OCI-M2 (cell line): ENCODE measurements around the gene TET3.

Experiments used
- DNase-seq: peaks from one replicate; lab custom pipeline; 2025; ENCODE audit not compliant: unreplicated experiment; lab: John Stamatoyannopoulos, UW

Gene TET3

DNA sequence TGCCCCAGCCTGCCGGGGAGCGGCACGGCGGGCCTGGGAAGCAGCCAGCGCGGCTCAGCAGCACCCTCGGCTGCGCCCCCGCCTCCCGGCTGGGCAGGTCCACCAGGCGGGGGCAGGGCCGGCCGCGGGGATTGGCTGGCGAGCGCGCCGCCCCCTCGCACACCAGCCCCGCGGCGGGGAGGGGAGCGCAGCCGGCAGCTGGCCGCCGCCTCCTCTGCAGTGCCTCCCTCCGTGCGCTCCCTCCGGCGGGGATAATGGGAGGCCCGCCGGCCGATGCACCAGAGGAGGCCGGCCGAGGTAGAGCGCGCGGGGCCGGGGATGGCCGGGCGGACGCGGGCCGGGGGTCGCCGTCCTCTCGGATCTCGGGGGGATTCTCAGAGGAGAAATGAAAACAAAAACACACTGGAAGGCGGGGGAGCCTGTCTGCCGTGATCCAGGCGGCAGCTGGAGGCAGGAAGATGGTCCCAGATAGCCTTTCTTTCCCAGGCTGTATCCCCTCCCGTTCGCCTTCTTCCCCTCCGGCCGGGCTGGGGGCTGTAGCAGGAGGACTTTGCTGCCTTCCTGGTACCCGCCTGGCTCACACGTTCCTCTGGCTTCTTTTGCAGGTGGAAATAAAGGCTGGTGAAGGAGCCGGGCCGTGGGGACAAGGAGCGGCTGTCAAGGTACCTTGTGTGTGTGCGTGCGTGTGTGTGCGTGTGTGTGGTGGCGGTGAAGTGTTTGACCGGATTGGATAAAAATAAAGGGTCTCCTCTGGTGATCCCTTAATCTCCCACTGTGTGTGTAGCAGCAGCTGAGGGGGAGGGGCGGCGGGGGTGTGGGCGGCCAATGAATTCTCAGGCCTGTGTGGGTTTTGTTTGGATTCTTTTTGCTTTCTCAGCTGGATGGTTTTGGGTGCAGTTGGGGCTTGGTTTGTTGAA lies 18.1 kb downstream of the TET3 start:
- DNase-seq: no peak

DNA sequence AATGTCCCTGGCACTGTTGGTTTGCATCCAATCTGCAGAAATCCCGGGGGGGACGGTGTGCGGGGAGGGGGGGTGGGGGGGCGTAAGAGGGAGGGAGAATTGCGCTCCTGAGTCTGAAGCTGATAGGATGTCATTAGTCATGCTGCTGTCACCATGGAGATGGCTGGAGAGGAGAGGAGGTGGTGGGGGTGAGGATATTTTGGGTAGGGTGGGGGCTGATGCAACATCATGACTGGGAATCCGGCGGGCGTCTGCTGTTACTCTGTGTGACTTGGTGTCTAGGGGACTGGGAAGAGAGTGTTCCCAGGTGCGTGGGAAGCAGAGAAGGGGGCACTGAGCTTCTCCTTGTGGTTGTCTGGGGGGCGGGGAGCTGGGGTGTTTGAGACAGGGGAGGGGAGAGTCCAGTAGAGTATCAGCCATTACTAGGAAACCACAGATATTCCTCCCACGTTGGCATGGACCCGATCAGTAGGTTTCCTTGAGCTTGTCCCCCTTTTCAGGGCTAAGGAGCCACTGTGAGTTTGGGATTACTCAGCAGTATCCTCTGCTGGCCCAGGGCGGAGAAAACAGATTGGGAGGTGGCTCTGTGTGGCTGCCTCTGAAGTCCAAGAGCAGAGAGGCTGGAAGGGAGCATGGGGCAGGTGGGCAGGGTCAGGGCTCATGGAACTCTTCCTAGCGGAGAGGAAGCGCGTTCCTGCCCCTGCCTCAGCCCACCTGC lies 18.9 kb downstream of the TET3 start:
- no peak for DNase-seq

GRCh38 chr2:74004212-74005182 lies 19.8 kb downstream of the TET3 start:
- DNase-seq: no peak

- no peak for DNase-seq
Measured at GRCh38 chr2:74005786-74006185, 21.1 kb downstream of the TET3 start.

DNA sequence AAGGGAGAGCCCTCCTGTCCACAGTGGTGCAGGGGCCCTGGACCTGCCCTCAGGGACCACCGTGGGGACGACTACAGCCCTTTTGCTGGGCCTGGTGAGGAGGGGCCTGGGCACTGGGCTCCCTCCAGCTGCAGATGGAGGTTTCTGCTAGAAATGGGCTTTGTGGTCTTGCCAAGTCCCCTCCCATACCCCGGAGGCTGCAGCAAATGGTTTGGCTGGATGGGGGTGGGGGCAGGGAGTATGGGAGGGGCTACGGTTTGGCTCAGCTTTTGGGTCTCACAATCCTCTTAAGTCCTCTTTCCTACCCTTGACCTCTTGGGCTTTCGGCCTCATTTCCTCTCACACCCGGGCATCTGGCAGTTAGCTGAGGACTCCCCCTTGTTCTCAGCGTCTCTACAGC lies 21.7 kb downstream of the TET3 start:
- no peak for DNase-seq

- DNase-seq: no peak
Measured at GRCh38 chr2:74007121-74007520, 22.4 kb downstream of the TET3 start.

GRCh38 chr2:74007711-74008110 lies 23.0 kb downstream of the TET3 start:
- DNase-seq: no peak

- DNase-seq: no peak
Measured at GRCh38 chr2:74008761-74009395, 24.2 kb downstream of the TET3 start.

- DNase-seq: no peak
Measured at GRCh38 chr2:74009577-74009976, 24.9 kb downstream of the TET3 start.

GRCh38 chr2:74010087-74010541 lies 25.4 kb downstream of the TET3 start:
- no peak for DNase-seq

DNA sequence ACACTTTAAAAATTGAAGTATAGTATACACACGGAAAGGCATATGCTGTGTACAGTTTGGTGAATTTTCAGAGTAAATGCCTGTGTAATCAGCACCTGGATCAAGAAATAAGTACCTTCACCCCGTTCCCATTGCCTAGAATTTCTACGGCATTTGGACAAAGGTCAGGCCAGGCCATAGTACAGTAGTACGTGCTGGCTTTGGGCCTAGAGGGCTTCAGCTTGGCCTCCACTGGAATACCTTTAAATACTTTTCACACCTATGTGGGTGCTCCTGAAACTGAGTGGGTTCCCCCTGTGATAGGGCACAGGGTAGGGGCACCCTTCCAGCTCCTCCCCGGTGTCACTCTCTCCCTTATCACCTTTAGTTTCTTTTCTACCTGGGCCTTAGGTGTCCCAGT lies 26.5 kb downstream of the TET3 start:
- DNase-seq: no peak

GRCh38 chr2:74014813-74015212 lies 30.1 kb downstream of the TET3 start:
- no peak for DNase-seq

- no peak for DNase-seq
Measured at GRCh38 chr2:74017223-74017622, 32.5 kb downstream of the TET3 start.

DNA sequence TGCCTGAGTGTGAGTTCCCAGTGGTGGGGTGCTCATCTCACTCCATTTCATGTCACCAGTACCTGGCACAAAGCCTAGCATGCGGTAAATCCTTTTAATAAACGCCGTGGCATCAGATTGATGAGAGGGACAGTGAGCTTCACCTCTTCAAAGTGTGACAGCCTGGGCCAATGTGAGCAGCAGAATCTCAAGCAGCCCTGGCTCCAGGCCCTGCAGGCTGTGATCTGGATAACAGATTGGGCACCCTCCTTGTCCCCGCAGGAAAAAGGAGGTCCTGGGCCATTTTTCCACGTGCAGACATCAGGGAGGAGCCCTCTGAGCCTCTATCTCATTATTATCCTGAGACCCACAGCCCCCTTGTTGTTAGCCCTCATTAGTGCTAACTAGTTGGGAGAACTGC lies 34.8 kb downstream of the TET3 start:
- no peak for DNase-seq

DNA sequence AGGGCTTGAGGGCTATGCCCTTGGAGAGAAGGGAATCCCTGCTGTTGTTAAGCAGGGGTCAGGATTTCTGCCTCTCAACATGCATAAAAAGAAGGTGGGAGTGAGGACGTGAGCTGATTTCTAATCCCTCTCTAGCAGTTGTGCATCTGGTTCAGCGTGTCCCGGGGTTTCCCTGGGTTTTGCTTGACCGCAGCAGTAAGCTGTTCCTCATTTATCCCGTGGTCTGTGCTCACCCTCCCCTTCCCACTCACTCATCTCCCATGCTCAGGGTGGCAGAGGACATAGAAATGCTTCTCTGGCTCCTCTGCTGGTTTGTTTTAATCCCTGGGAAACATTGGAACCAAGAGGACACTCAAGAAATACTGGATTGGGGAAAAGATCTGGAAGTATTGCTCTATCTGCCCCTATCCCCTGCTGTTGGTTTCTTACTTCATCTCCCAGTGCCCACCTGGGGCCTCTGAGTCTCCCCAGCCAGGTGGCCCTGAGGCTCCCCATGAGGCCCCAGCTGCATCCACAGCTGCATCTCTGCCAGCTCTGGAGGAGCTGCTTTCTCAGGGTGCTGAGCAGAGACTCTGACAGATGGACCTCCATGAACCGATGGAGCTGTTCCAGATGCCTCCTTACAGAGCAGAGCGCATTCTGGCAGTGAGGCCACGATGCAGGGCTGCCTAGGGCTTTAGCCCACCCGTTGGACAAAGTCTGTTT lies 36.1 kb downstream of the TET3 start:
- no peak for DNase-seq

DNA sequence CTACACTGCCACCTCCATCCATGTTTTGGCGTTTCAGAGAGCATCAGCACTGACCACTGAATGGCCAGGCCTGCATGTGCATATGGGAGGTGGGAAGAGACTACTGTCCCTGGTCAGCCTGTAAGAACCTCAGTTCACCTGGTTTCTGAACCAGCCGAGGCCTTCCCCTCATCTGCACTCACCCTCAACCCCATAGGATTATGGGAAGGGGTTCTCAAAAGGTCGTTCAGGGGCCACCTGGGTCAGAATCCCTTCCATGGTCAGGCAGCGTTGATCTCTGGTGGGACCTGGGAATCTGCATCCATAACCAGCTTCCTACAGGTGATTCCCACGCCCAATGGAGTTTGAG lies 36.7 kb downstream of the TET3 start:
- no peak for DNase-seq

GRCh38 chr2:74024216-74024615 lies 39.5 kb downstream of the TET3 start:
- DNase-seq: no peak

DNA sequence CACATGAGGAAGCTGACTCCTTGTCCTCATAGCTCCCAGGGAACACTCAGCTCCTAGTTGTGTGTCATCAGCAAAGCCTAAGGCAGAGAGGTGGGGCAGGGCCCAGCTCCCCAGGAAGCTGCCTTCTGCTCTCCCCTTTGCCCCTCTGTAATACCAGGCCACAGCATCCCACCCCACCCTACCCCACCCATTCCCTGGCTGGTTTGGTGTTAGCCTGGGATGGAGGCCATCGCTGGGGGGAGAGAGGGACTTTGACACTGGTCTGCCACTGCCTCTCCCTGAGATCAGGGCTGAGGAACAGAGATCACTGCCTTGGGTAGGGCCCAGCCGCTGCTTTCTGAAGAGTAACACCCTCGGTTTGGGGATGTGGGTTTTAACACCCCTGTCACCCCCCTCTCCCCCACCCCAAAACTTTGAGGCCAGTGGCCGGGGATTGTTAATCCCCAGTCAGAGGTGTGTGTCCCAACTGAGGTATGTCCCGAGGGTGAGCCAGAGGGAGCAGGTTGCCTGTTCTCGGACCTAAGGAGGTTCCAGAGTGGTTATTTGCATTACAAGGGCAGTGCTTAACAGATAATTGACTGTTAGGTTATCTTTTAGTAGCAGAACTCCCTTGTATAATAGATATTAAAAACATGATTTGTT lies 41.4 kb downstream of the TET3 start:
- no peak for DNase-seq

- no peak for DNase-seq
Measured at GRCh38 chr2:74026687-74027241, 42.1 kb downstream of the TET3 start.
